HepG2 (cell line): Measurements from ENCODE around the gene TMTC1. TPM values are rescaled to one million over a fixed set of nuclear protein-coding genes. Genes with fewer than 3 reads are reported as not detected.

Source experiments
- ATAC-seq: fragments of 200-7000 bp; cut with Tn5 transposase; 3 replicates; pipeline ENCODE4 v1.9.1; 2020; ENCODE audit warnings: mild to moderate bottlenecking, moderate library complexity
- BruUV-seq: library from RNA; stranded (reverse); fragments of 400-500 nt; replicated peaks from 2 replicates; lab custom pipeline; 2021; lab: Mats Ljungman, UMichigan
- CTCF ChIA-PET: fragments of 300-600 bp; formaldehyde crosslinking; extraction: SDS; loops from one replicate; lab custom pipeline; 2021; ENCODE audit warnings: low total read pairs, inconsistent platforms, low intra/inter-chr PET ratio; lab: Yijun Ruan, JAX
- POLR2A ChIA-PET: fragments of 350-600 bp; sonication (Branson Sonifier 250); formaldehyde crosslinking; loops from one replicate; lab custom pipeline; 2020; ENCODE audit warnings: antibody characterized with exemption, inconsistent platforms; lab: Yijun Ruan, JAX
- DNase-seq: peaks from one replicate; pipeline ENCODE4 v3.0.0-alpha.2; 2015; ENCODE audit warnings: low spot score
- FAIRE-seq: peaks from 3 replicates; lab custom pipeline; 2011; peaks lifted over from hg19 to GRCh38; lab: Jason Lieb, UNC
- H2AFZ ChIP-seq: one replicate; pipeline ENCODE4 v1.6.1; 2011; ENCODE audit warnings: low read length, inconsistent platforms
- H3K27ac ChIP-seq: fragments of 300-600 bp; 3 replicates; pipeline ENCODE4 v1.8.0; 2011; ENCODE audit warnings: mixed run types, mild to moderate bottlenecking, mixed read lengths, low read length, inconsistent platforms; ENCODE audit not compliant: insufficient read depth; ENCODE audit errors: extremely low read length
- H3K27me3 ChIP-seq, 2 experiments: fragments of 200-600 bp in 1 of 2; 2 replicates in 1 of 2; 3 replicates in 1 of 2; pipeline versions ENCODE4 v1.6.0 to v1.8.0; 2011; ENCODE audit warnings: low read length in 2 of 2, mild to moderate bottlenecking in 2 of 2, moderate library complexity in 2 of 2, inconsistent platforms in 1 of 2; ENCODE audit not compliant: insufficient read depth in 2 of 2, control insufficient read depth in 1 of 2
- H3K36me3 ChIP-seq, 2 experiments: fragments of 200-600 bp in 1 of 2; replicated peaks in 1 of 2; 2 replicates in 1 of 2; 3 replicates in 1 of 2; pipeline versions ENCODE4 v1.5.1 to v1.8.0; 2011; ENCODE audit warnings: low read length in 2 of 2, inconsistent platforms in 1 of 2; ENCODE audit not compliant: insufficient read depth in 2 of 2, control insufficient read depth in 1 of 2
- H3K4me1 ChIP-seq: 2 replicates; pipeline ENCODE4 v1.5.1; 2012; ENCODE audit warnings: low read length, inconsistent platforms; ENCODE audit not compliant: insufficient read depth
- H3K4me2 ChIP-seq: 2 replicates; pipeline ENCODE4 v1.6.0; 2011; ENCODE audit warnings: low read depth, low read length, inconsistent platforms
- H3K4me3 ChIP-seq, 3 experiments: fragments of 200-600 bp in 1 of 3; sonication (generic), shearing (Covaris generic) in 1 of 3; replicated peaks in 1 of 3; 2 replicates each; pipeline ENCODE4 v1.5.1; 2011 to 2016; ENCODE audit warnings: low read length in 3 of 3, inconsistent platforms in 2 of 3, low read depth in 2 of 3, mild to moderate bottlenecking in 2 of 3, control low read depth in 1 of 3, mixed read lengths in 1 of 3; ENCODE audit not compliant: insufficient read depth in 1 of 3
- H3K79me2 ChIP-seq: one replicate; pipeline ENCODE4 v1.6.1; 2011; ENCODE audit warnings: low read length, inconsistent platforms; ENCODE audit not compliant: insufficient read depth
- H3K9ac ChIP-seq: 2 replicates; pipeline ENCODE4 v1.6.0; 2011; ENCODE audit warnings: mild to moderate bottlenecking, low read depth, low read length, inconsistent platforms; ENCODE audit not compliant: insufficient read depth
- H3K9me3 ChIP-seq: 2 replicates; pipeline ENCODE4 v1.5.1; 2012; ENCODE audit warnings: mild to moderate bottlenecking, low read length
- H4K20me1 ChIP-seq: 2 replicates; pipeline ENCODE4 v1.6.0; 2011; ENCODE audit warnings: inconsistent platforms, mild to moderate bottlenecking, low read length, moderate library complexity; ENCODE audit not compliant: insufficient read depth
- CSRNP2 ChIP-seq: sonication (generic); formaldehyde crosslinking; conservative IDR thresholded peaks from 2 replicates; pipeline ENCODE4 v1.8.0; 2022; ENCODE audit warnings: low read depth, missing genetic modification reagents
- REXO4 ChIP-seq: sonication (generic); formaldehyde crosslinking; IDR thresholded peaks from 2 replicates; pipeline ENCODE4 v1.8.0; 2022; ENCODE audit warnings: missing genetic modification reagents, mild to moderate bottlenecking, borderline replicate concordance
- ZFP90 ChIP-seq: sonication (generic); formaldehyde crosslinking; IDR thresholded peaks from 2 replicates; pipeline ENCODE4 v1.8.0; 2022; ENCODE audit warnings: missing genetic modification reagents, mild to moderate bottlenecking, inconsistent platforms, borderline replicate concordance
- ZNF24 ChIP-seq: fragments of 450-650 bp; IDR thresholded peaks from 2 replicates; pipeline ENCODE4 v1.6.1; 2017; ENCODE audit warnings: antibody characterized with exemption, mild to moderate bottlenecking
- ZNF317 ChIP-seq: sonication (generic); formaldehyde crosslinking; IDR thresholded peaks from 2 replicates; pipeline ENCODE4 v1.5.0; 2020; ENCODE audit warnings: mild to moderate bottlenecking, missing genetic modification reagents
- ZNF430 ChIP-seq: sonication (generic); formaldehyde crosslinking; IDR thresholded peaks from 2 replicates; pipeline ENCODE4 v1.9.0; 2021; ENCODE audit warnings: mild to moderate bottlenecking, missing genetic modification reagents
- ZNF644 ChIP-seq: IDR thresholded peaks from 2 replicates; pipeline ENCODE4 v1.6.1; 2016; ENCODE audit warnings: low read depth
- WGBS: methylation state at CpG from one replicate; pipeline ENCODE4 v1.1.6; 2017; ENCODE audit warnings: low lambda C conversion rate; 5-methylcytosine and 5-hydroxymethylcytosine counted together
- in situ Hi-C: cut with HindIII; loops from 2 replicates; pipeline ENCODE4 v1.10.0; 2017; ENCODE audit warnings: low pct_unique_long_range_greater_than_20kb; ENCODE audit not compliant: extremely low pct_ligation_motif_present
- intact Hi-C: fragments of 100-400 bp; cut with micrococcal nuclease; formaldehyde crosslinking; loops from one replicate; pipeline ENCODE4 v1.10.0; 2022; ENCODE audit not compliant: unreplicated experiment
- polyA plus RNA-seq, 8 experiments: library from polyadenylated mRNA; depleted of rRNA in 3 of 8; stranded (reverse) in 7 of 8; unstranded in 1 of 8; fragments of >200 nt; fragmentation: Illumina TruSeq in 4 of 8; extraction: Trizol in 4 of 8; gene quantifications; 2 replicates each; pipeline versions ENCODE4 v1.2.1 to v1.2.3, GENCODE V29; 2011 to 2016; ENCODE audit warnings: low read depth in 4 of 8, missing spikeins in 1 of 8, mixed read lengths in 1 of 8; ENCODE audit not compliant: insufficient read depth in 1 of 8
- total RNA-seq, 5 experiments: library from RNA; depleted of rRNA; stranded (reverse); fragments of >200 nt; fragmentation: Illumina TruSeq; extraction: Trizol; gene quantifications; 2 replicates each; pipeline ENCODE4 v1.2.3, GENCODE V29; 2016; ENCODE audit warnings: low read depth in 1 of 5
- TF ChIP-seq, protein P1 (sequence below): sonication (generic); formaldehyde crosslinking; conservative IDR thresholded peaks from 2 replicates; pipeline ENCODE4 v1.8.0; 2022; ENCODE audit warnings: mild to moderate bottlenecking, moderate library complexity, missing genetic modification reagents
- TF ChIP-seq, protein P2 (sequence below), 2 experiments: sonication (generic) in 1 of 2; formaldehyde crosslinking in 1 of 2; IDR thresholded peaks; 2 replicates each; pipeline versions ENCODE4 v1.4.0 to v1.6.1; 2016 to 2020; ENCODE audit warnings: borderline replicate concordance in 1 of 2, low read depth in 1 of 2, mild to moderate bottlenecking in 1 of 2, missing genetic modification reagents in 1 of 2

TMTC1 gene
- total and polyA plus RNA-seq, 2 of the 13 experiments (the other 11 are each of a cell fraction or from before 2014, with no cell fraction given) = 0.69 to 1.8 TPM

GRCh38 chr12:29728030-29728429 is 55.7 kb downstream of the TMTC1 start:
- ChIA-PET POLR2A (no interaction called here), CTCF (no interaction called here)
- Histone ChIP-seq H4K20me1 (no peaks in the 10 kb centered on the region), H3K9ac (no peak overlapping the region), H2AFZ (no peak overlapping the region), H3K9me3 (no peaks in the 10 kb centered on the region), H3K27me3 (no peaks in the 10 kb centered on the region), H3K79me2 (no peaks in the 10 kb centered on the region), H3K4me3 (no peak overlapping the region), H3K4me1 (no peaks in the 10 kb centered on the region), H3K4me2 (no peak overlapping the region), H3K36me3 (no peaks in the 10 kb centered on the region), H3K27ac (no peak overlapping the region)
- WGBS = 41% methylated on average over 6 of the region's 7 CpGs
- DNase-seq = no peak
- no peak for FAIRE-seq
- intact Hi-C loops (no loop called here), in situ Hi-C loops (no loop called here)
- BruUV-seq = no TSS peak
- TF ChIP-seq ZNF24 = no peak
- no peak for TF ChIP-seq CSRNP2
- no peak for TF ChIP-seq REXO4 (CRISPR knock-in tag)
- no peak for TF ChIP-seq ZNF644 (CRISPR knock-in tag)
- no peak for TF ChIP-seq ZFP90
- TF ChIP-seq, protein P1, sequence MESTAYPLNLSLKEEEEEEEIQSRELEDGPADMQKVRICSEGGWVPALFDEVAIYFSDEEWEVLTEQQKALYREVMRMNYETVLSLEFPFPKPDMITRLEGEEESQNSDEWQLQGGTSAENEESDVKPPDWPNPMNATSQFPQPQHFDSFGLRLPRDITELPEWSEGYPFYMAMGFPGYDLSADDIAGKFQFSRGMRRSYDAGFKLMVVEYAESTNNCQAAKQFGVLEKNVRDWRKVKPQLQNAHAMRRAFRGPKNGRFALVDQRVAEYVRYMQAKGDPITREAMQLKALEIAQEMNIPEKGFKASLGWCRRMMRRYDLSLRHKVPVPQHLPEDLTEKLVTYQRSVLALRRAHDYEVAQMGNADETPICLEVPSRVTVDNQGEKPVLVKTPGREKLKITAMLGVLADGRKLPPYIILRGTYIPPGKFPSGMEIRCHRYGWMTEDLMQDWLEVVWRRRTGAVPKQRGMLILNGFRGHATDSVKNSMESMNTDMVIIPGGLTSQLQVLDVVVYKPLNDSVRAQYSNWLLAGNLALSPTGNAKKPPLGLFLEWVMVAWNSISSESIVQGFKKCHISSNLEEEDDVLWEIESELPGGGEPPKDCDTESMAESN (CRISPR knock-in tag) = no peak
- no peak for TF ChIP-seq ZNF317 (CRISPR knock-in tag)
- TF ChIP-seq ZNF430 = no peak
- TF ChIP-seq, protein P2, sequence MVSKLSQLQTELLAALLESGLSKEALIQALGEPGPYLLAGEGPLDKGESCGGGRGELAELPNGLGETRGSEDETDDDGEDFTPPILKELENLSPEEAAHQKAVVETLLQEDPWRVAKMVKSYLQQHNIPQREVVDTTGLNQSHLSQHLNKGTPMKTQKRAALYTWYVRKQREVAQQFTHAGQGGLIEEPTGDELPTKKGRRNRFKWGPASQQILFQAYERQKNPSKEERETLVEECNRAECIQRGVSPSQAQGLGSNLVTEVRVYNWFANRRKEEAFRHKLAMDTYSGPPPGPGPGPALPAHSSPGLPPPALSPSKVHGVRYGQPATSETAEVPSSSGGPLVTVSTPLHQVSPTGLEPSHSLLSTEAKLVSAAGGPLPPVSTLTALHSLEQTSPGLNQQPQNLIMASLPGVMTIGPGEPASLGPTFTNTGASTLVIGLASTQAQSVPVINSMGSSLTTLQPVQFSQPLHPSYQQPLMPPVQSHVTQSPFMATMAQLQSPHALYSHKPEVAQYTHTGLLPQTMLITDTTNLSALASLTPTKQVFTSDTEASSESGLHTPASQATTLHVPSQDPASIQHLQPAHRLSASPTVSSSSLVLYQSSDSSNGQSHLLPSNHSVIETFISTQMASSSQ (IDR thresholded peaks at IDR 0.05; ENCODE audit: low read depth) = no peak
- TF ChIP-seq, protein P2 (CRISPR knock-in tag; IDR thresholded peaks at IDR 0.05; ENCODE audit: borderline replicate concordance) = no peak
- no peak for ATAC-seq
